Measurements from ENCODE around the gene TNS1.

The TNS1 gene

DNA sequence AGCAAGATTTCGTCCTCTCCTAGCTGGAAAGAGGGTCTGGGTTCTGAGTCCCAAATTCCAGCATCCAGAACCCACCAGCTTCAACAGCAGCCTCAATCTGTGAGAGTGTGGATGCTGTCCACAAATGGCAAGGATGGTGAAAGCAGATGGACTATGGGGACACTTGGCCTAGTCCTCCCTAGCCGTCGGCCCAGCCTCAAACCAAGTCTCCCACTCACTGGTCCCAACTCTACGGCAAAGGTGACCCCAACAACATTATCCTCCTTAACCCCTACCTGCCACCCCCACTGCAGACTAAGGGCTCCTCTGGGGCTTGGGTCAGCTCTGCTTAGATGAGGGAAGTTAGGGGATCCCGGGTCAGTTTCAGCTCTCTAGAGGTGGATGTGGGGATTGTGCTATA, 57.3 kb downstream of the TNS1 start:
- no peak overlapping the region for H3K4me3 ChIP-seq (ENCODE audit: low read length)
- no peak overlapping the region for H3K4me2 ChIP-seq (ENCODE audit: low read depth, low read length)
- no peaks in the 10 kb centered on the region for H3K9me3 ChIP-seq (replicated peaks; ENCODE audit: insufficient read depth, low read length)
- no peak overlapping the region for H2AFZ ChIP-seq (ENCODE audit: low read length)
- TF ChIP-seq EZH2phosphoT487 (IDR thresholded peaks at IDR 0.05; ENCODE audit: low read length) (no peak), CTCF (IDR thresholded peaks at IDR 0.05; ENCODE audit: low read length) (no peak), EZH2 (optimal IDR thresholded peaks at IDR 0.05; ENCODE audit: low read depth, low read length) (no peak)
- H3K9ac ChIP-seq (ENCODE audit: low read length), result no peak overlapping the region
- H3K36me3 ChIP-seq (replicated peaks; ENCODE audit: insufficient read depth, low read length), result no peaks in the 10 kb centered on the region
- no peaks in the 10 kb centered on the region for H3K4me1 ChIP-seq (ENCODE audit: low read length)
- H3K9me2 ChIP-seq (replicated peaks; ENCODE audit: insufficient read depth, low read length), result no peaks in the 10 kb centered on the region
- H3F3A ChIP-seq (ENCODE audit: insufficient read depth, low read length), result no peaks in the 10 kb centered on the region
- no peaks in the 10 kb centered on the region for H3K79me2 ChIP-seq (ENCODE audit: low read length)
- H3K27me3 ChIP-seq (replicated peaks; ENCODE audit: insufficient read depth, low read length), result peaks cover 51% of the 10 kb centered on the region
- no peak for DNase-seq
- H4K20me1 ChIP-seq (ENCODE audit: insufficient read depth, low read length), result no peaks in the 10 kb centered on the region
- no peak overlapping the region for H3K27ac ChIP-seq (ENCODE audit: low read length)

- Histone ChIP-seq H3K27ac (ENCODE audit: low read length) (no peak overlapping the region), H3F3A (ENCODE audit: insufficient read depth, low read length) (no peaks in the 10 kb centered on the region), H3K9ac (ENCODE audit: low read length) (no peak overlapping the region), H4K20me1 (ENCODE audit: insufficient read depth, low read length) (no peaks in the 10 kb centered on the region), H2AFZ (ENCODE audit: low read length) (no peak overlapping the region), H3K79me2 (ENCODE audit: low read length) (no peaks in the 10 kb centered on the region), H3K9me2 (replicated peaks; ENCODE audit: insufficient read depth, low read length) (no peaks in the 10 kb centered on the region), H3K4me3 (ENCODE audit: low read length) (no peak overlapping the region), H3K27me3 (replicated peaks; ENCODE audit: insufficient read depth, low read length) (peaks cover 51% of the 10 kb centered on the region), H3K9me3 (replicated peaks; ENCODE audit: insufficient read depth, low read length) (no peaks in the 10 kb centered on the region), H3K4me2 (ENCODE audit: low read depth, low read length) (no peak overlapping the region), H3K36me3 (replicated peaks; ENCODE audit: insufficient read depth, low read length) (no peaks in the 10 kb centered on the region), H3K4me1 (ENCODE audit: low read length) (no peaks in the 10 kb centered on the region)
- TF ChIP-seq EZH2phosphoT487 (IDR thresholded peaks at IDR 0.05; ENCODE audit: low read length) (no peak), CTCF (IDR thresholded peaks at IDR 0.05; ENCODE audit: low read length) (no peak), EZH2 (optimal IDR thresholded peaks at IDR 0.05; ENCODE audit: low read depth, low read length) (no peak)
- DNase-seq, result no peak
Observed at GRCh38 chr2:217944923-217945322, 57.9 kb downstream of the TNS1 start.

DNA sequence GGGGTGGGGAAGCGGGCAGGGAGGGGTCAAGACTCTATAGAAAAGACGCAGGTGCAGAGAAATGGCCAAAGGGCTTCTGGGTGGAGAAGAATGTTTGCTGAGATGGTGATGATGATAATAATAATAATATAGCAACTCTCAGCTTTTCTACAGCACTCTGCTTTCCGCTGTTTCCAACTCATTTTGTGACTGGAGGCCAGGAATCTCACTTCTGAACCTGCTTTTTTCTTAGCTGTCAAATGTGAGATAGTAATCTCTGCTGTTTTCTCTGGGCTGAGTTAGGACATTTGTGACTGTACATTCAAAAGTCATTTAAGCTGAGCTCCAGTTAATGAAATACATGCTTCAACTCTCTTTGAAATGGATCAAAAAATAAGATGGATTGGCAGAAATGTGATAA, 58.4 kb downstream of the TNS1 start:
- Histone ChIP-seq H3K9me3 (replicated peaks; ENCODE audit: insufficient read depth, low read length) (no peaks in the 10 kb centered on the region), H3K36me3 (replicated peaks; ENCODE audit: insufficient read depth, low read length) (no peaks in the 10 kb centered on the region), H3K79me2 (ENCODE audit: low read length) (no peaks in the 10 kb centered on the region), H3F3A (ENCODE audit: insufficient read depth, low read length) (no peaks in the 10 kb centered on the region), H2AFZ (ENCODE audit: low read length) (no peak overlapping the region), H3K9ac (ENCODE audit: low read length) (no peak overlapping the region), H3K27ac (ENCODE audit: low read length) (no peak overlapping the region), H3K4me2 (ENCODE audit: low read depth, low read length) (no peak overlapping the region), H3K4me1 (ENCODE audit: low read length) (no peaks in the 10 kb centered on the region), H4K20me1 (ENCODE audit: insufficient read depth, low read length) (no peaks in the 10 kb centered on the region), H3K9me2 (replicated peaks; ENCODE audit: insufficient read depth, low read length) (no peaks in the 10 kb centered on the region), H3K4me3 (ENCODE audit: low read length) (no peak overlapping the region), H3K27me3 (replicated peaks; ENCODE audit: insufficient read depth, low read length) (peaks cover 47% of the 10 kb centered on the region)
- no peak for DNase-seq
- TF ChIP-seq EZH2phosphoT487 (IDR thresholded peaks at IDR 0.05; ENCODE audit: low read length) (no peak), EZH2 (optimal IDR thresholded peaks at IDR 0.05; ENCODE audit: low read depth, low read length) (no peak), CTCF (IDR thresholded peaks at IDR 0.05; ENCODE audit: low read length) (no peak)

All from MM.1S (cell line).